ENCODE measurements around the gene NEK10.

NEK10 gene

GRCh38 chr3:27281671-27282150, 87.5 kb downstream of the NEK10 start:
- Histone ChIP-seq H3K9ac (ENCODE audit: low read depth, low read length, poor library complexity, severe bottlenecking) (no peak overlapping the region), H2AFZ (ENCODE audit: low read length) (no peak overlapping the region), H4K20me1 (ENCODE audit: insufficient read depth, low read length, poor library complexity, severe bottlenecking) (no peaks in the 10 kb centered on the region), H3K9me3 (ENCODE audit: insufficient read depth, low read depth, low read length) (no peaks in the 10 kb centered on the region), H3F3A (ENCODE audit: low read depth) (no peaks in the 10 kb centered on the region), H3K9me2 (replicated peaks; ENCODE audit: low read depth, low read length) (no peaks in the 10 kb centered on the region), H3K4me3 (ENCODE audit: low read length, poor library complexity, severe bottlenecking) (no peak overlapping the region), H3K36me3 (ENCODE audit: insufficient read depth, low read length) (no peaks in the 10 kb centered on the region), H3K4me1 (ENCODE audit: insufficient read depth, low read length, poor library complexity, severe bottlenecking) (no peaks in the 10 kb centered on the region), H3K79me2 (ENCODE audit: insufficient read depth, low read length) (no peaks in the 10 kb centered on the region), H3K27me3 (ENCODE audit: insufficient read depth, low read length, poor library complexity, severe bottlenecking) (no peaks in the 10 kb centered on the region), H3K4me2 (ENCODE audit: low read depth, low read length, poor library complexity, severe bottlenecking) (no peak overlapping the region)
- TF ChIP-seq, protein P1, sequence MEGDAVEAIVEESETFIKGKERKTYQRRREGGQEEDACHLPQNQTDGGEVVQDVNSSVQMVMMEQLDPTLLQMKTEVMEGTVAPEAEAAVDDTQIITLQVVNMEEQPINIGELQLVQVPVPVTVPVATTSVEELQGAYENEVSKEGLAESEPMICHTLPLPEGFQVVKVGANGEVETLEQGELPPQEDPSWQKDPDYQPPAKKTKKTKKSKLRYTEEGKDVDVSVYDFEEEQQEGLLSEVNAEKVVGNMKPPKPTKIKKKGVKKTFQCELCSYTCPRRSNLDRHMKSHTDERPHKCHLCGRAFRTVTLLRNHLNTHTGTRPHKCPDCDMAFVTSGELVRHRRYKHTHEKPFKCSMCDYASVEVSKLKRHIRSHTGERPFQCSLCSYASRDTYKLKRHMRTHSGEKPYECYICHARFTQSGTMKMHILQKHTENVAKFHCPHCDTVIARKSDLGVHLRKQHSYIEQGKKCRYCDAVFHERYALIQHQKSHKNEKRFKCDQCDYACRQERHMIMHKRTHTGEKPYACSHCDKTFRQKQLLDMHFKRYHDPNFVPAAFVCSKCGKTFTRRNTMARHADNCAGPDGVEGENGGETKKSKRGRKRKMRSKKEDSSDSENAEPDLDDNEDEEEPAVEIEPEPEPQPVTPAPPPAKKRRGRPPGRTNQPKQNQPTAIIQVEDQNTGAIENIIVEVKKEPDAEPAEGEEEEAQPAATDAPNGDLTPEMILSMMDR (conservative IDR thresholded peaks at IDR 0.05; ENCODE audit: low read length): no peak
- TF ChIP-seq EZH2phosphoT487 (IDR thresholded peaks at IDR 0.05; ENCODE audit: borderline replicate concordance): no peak

- Histone ChIP-seq H3K9me2 (replicated peaks; ENCODE audit: low read depth, low read length) (no peaks in the 10 kb centered on the region), H3K36me3 (ENCODE audit: insufficient read depth, low read length) (no peaks in the 10 kb centered on the region), H3K79me2 (ENCODE audit: insufficient read depth, low read length) (no peaks in the 10 kb centered on the region), H3K9me3 (ENCODE audit: insufficient read depth, low read depth, low read length) (no peaks in the 10 kb centered on the region), H2AFZ (ENCODE audit: low read length) (no peak overlapping the region), H3K4me3 (ENCODE audit: low read length, poor library complexity, severe bottlenecking) (no peak overlapping the region), H3K27me3 (ENCODE audit: insufficient read depth, low read length, poor library complexity, severe bottlenecking) (no peaks in the 10 kb centered on the region), H3K4me1 (ENCODE audit: insufficient read depth, low read length, poor library complexity, severe bottlenecking) (no peaks in the 10 kb centered on the region), H3K4me2 (ENCODE audit: low read depth, low read length, poor library complexity, severe bottlenecking) (no peak overlapping the region), H4K20me1 (ENCODE audit: insufficient read depth, low read length, poor library complexity, severe bottlenecking) (no peaks in the 10 kb centered on the region), H3K9ac (ENCODE audit: low read depth, low read length, poor library complexity, severe bottlenecking) (no peak overlapping the region), H3F3A (ENCODE audit: low read depth) (no peaks in the 10 kb centered on the region)
- TF ChIP-seq EZH2phosphoT487 (IDR thresholded peaks at IDR 0.05; ENCODE audit: borderline replicate concordance): no peak
- TF ChIP-seq, protein P1 (conservative IDR thresholded peaks at IDR 0.05; ENCODE audit: low read length): peak; percentile 49
These were observed 90.1 kb downstream of the NEK10 start for GRCh38 chr3:27279123-27279522.

DNA sequence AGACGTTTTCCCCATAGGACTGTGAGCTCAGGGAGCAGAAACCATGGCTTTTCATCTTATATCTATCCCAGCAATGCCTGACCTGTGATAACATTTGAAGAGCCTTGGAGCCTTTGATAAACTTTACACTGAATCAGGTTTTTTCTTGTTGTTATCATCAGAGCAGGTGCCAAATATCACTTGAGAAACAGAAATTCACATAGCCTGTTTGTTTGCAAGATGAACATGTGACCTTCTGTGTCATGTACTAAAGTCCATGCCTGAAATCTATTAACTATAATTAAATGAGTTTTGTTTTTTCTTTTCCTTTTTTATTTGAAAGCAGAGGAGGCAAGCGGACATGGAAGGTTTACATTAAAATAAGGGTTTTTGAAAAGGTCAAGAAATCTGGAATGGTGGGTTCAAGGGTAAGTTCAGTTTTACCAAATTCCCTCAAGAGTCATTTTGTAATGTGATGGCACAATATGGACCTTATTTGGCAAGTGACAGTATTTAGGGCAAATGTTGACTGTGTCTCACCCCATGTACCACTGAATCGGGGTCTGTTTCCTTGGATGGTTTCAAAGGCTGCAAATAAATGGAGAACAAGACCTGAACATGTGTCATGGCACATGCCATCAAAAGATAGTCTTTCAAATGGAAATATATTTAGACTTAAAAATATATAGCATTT, 90.7 kb downstream of the NEK10 start:
- H4K20me1 ChIP-seq (ENCODE audit: insufficient read depth, low read length, poor library complexity, severe bottlenecking): no peaks in the 10 kb centered on the region
- H3K36me3 ChIP-seq (ENCODE audit: insufficient read depth, low read length): no peaks in the 10 kb centered on the region
- no peak overlapping the region for H2AFZ ChIP-seq (ENCODE audit: low read length)
- H3K4me2 ChIP-seq (ENCODE audit: low read depth, low read length, poor library complexity, severe bottlenecking): no peak overlapping the region
- H3K4me1 ChIP-seq (ENCODE audit: insufficient read depth, low read length, poor library complexity, severe bottlenecking): no peaks in the 10 kb centered on the region
- H3K79me2 ChIP-seq (ENCODE audit: insufficient read depth, low read length): no peaks in the 10 kb centered on the region
- no peaks in the 10 kb centered on the region for H3F3A ChIP-seq (ENCODE audit: low read depth)
- no peak for TF ChIP-seq EZH2phosphoT487 (IDR thresholded peaks at IDR 0.05; ENCODE audit: borderline replicate concordance)
- TF ChIP-seq, protein P1 (conservative IDR thresholded peaks at IDR 0.05; ENCODE audit: low read length): no peak
- H3K27me3 ChIP-seq (ENCODE audit: insufficient read depth, low read length, poor library complexity, severe bottlenecking): no peaks in the 10 kb centered on the region
- H3K9me2 ChIP-seq (replicated peaks; ENCODE audit: low read depth, low read length): no peaks in the 10 kb centered on the region
- H3K9ac ChIP-seq (ENCODE audit: low read depth, low read length, poor library complexity, severe bottlenecking): no peak overlapping the region
- no peaks in the 10 kb centered on the region for H3K9me3 ChIP-seq (ENCODE audit: insufficient read depth, low read depth, low read length)
- H3K4me3 ChIP-seq (ENCODE audit: low read length, poor library complexity, severe bottlenecking): no peak overlapping the region

All from Loucy (cell line).